HepG2 (cell line): Measurements from ENCODE around the gene QTRT2.

Experiments used
- CEBPZ ChIP-seq: IDR thresholded peaks from 2 replicates; pipeline ENCODE4 v1.6.1; 2012; ENCODE audit warnings: low read length, improper control_type of control experiment
- CTCF ChIP-seq: sonication (generic); formaldehyde crosslinking; IDR thresholded peaks from 2 replicates; pipeline ENCODE4 v1.5.0; 2020; ENCODE audit warnings: mild to moderate bottlenecking, missing genetic modification reagents, moderate library complexity
- HNRNPUL1 ChIP-seq: fragments of 200-400 bp; formaldehyde crosslinking; IDR thresholded peaks from 2 replicates; pipeline ENCODE4 v1.6.1; 2017; ENCODE audit warnings: low read depth, mild to moderate bottlenecking, low read length, moderate library complexity
- KDM1A ChIP-seq: IDR thresholded peaks from 2 replicates; pipeline ENCODE4 v1.6.1; 2016; ENCODE audit warnings: missing compliant biosample characterization
- MXI1 ChIP-seq: IDR thresholded peaks from 3 replicates; pipeline ENCODE4 v1.6.1; 2012; ENCODE audit warnings: low read depth, low read length, inconsistent platforms, borderline replicate concordance
- PHB2 ChIP-seq: fragments of 450-650 bp; IDR thresholded peaks from 2 replicates; pipeline ENCODE4 v1.6.1; 2018; ENCODE audit not compliant: partially characterized antibody
- WIZ ChIP-seq: sonication (generic); formaldehyde crosslinking; IDR thresholded peaks from 2 replicates; pipeline ENCODE4 v1.5.1; 2020; ENCODE audit warnings: mild to moderate bottlenecking, missing genetic modification reagents
- ZNF747 ChIP-seq: sonication (generic); formaldehyde crosslinking; IDR thresholded peaks from 2 replicates; pipeline ENCODE4 v1.8.1; 2023; ENCODE audit warnings: missing genetic modification reagents, mild to moderate bottlenecking, borderline replicate concordance
- TF ChIP-seq, protein P1 (sequence below): sonication (generic); formaldehyde crosslinking; IDR thresholded peaks from 2 replicates; pipeline ENCODE4 v1.8.0; 2022; ENCODE audit warnings: mild to moderate bottlenecking, missing genetic modification reagents, borderline replicate concordance

DNA sequence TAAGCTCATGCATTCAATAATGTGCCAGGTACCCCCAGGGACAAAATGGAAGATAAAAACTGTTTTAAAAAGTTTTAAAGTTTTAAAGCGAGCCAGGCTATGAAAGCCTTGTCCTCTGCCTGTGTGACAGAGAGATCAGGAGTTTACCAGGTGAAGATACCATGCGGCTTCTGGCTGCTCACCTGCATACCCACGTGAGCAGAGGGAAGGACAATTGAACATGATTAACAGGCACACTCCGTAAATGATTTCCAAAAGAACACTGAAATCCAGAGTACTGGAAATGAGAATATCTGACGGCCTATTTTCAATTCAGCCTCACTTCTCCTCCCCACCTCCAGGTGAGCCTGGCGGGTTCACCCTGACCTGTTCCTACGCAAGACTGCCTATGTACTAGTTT is 42.3 kb upstream of the QTRT2 start:
- TF ChIP-seq HNRNPUL1: no peak
- no peak for TF ChIP-seq CTCF (CRISPR knock-in tag)
- no peak for TF ChIP-seq CEBPZ
- no peak for TF ChIP-seq ZNF747 (CRISPR knock-in tag)
- no peak for TF ChIP-seq PHB2
- TF ChIP-seq, protein P1, sequence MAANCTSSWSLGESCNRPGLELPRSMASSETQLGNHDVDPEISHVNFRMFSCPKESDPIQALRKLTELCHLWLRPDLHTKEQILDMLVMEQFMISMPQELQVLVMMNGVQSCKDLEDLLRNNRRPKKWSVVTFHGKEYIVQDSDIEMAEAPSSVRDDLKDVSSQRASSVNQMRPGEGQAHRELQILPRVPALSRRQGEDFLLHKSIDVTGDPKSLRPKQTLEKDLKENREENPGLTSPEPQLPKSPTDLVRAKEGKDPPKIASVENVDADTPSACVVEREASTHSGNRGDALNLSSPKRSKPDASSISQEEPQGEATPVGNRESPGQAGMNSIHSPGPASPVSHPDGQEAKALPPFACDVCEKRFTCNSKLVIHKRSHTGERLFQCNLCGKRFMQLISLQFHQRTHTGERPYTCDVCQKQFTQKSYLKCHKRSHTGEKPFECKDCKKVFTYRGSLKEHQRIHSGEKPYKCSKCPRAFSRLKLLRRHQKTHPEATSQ (CRISPR knock-in tag): no peak
- no peak for TF ChIP-seq WIZ (CRISPR knock-in tag)
- no peak for TF ChIP-seq MXI1
- no peak for TF ChIP-seq KDM1A (CRISPR knock-in tag)
